PC-3 (cell line): ENCODE results near the gene AHNAK.

Experiments
- CTCF ChIP-seq: fragments of 300-600 bp; sonication (generic); conservative IDR thresholded peaks from 2 replicates; pipeline ENCODE4 v1.5.1; 2017; ENCODE audit warnings: antibody characterized with exemption, low read depth, mild to moderate bottlenecking, low read length
- EZH2 ChIP-seq: fragments of 300-600 bp; sonication (generic); IDR thresholded peaks from one replicate; pipeline ENCODE4 v1.6.1; 2017; ENCODE audit warnings: antibody characterized with exemption, mild to moderate bottlenecking, low read length; ENCODE audit not compliant: unreplicated experiment

GRCh38 chr11:62395885-62396551 lies 150.6 kb downstream of the AHNAK start:
- TF ChIP-seq CTCF = no peak
- TF ChIP-seq EZH2 = no peak
